Measurements from ENCODE around the gene CD48.

Gene CD48

DNA sequence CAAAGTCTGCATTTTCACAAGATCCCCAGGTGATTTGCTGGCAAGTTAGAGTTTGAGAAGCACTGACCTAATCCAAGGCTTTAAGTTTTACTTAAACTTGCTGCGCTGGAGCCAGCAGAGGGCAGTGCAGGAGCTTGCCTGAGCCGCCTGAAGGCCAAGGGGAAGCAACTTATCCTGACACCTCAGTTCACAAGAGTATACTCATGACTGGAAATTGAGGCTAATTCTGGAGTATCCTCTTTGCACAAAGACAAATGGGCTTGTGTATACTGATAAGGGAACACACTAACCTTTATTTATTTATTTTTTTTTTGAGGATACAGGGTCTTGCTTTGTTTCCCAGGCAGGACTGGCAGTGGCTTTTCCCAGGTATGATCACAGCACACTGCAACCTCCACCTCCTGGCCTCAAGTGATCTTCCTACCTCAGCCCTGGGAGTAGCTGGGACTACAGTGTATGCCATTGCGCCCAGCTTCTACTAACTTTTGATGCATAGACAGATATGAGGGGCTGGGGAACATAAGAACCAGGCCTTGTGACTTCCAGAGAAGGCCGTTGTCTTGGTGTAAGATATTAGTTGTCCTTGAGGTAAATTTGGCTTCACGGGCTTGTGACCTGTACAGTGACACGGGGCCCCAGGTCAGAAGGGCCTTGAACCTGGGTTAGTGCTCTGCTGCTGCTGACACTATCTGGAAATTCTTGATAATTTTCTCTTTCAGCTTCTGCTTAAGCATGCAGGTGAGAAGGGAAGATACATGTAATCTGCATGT lies 35.8 kb downstream of the CD48 start:
- DNase-seq (ENCODE audit: low read depth): peak; percentile 70

DNA sequence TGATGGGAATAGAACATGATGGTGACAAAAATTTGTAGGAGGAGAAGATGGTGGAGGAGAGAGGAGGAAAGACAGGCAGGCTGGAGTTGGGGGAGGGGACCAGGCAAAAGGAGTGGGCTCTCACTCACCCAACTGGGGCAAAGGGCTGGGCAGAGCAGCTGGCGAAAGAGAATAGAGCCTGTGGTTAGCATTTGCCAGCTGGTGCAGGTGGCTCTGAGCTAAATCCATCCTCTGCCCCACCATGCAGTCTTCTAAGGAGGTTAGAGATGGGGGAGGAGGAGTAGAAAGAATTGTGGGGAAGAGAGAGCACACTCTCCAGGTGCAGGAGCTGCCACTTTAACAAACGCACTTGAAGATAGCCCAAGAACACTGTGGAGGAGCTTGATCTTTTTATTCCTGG lies 37.2 kb downstream of the CD48 start:
- no peak for DNase-seq (ENCODE audit: low read depth)

DNA sequence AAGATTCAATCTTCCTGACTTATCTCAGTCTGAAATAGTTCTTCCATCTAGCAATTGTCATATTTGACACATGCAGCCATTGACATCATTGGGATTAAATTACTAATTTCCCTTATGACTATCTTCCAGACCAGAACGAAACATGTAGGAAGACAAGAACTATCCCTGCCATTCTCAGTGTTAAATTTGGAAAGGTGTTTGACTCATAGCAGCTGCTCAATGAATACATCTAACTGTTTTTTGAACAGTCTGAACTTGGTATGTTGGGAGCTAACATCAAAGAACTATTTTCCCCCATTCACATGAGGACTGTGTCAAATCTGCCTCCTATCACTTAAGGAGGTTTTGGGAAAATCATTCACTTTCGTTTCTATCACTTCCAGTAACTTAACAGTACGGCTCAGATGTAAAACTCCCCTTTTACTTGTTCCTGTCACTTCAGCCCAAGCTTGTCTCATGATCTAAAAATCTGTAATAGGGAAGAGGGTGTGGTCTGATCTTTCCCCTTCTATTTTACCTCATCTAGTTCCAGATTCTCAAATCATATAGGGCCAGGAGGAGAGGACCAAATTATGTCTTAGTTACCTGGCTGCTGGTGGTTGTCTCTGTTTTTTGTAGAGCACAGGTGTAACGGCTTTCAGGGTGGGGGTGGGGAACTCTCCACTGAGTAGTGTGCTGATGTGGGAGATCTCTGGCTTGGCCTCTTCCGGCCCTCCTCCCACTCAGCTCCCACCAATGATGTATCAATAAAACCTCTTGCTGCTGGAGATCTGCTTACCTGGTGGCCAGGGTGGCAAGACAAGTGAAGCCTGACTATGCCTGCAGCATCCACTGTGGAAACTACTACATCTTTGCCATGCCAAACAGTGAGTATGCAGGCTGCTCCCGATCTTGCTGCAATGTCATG lies 38.6 kb downstream of the CD48 start:
- no peak for DNase-seq (ENCODE audit: low read depth)

DNA sequence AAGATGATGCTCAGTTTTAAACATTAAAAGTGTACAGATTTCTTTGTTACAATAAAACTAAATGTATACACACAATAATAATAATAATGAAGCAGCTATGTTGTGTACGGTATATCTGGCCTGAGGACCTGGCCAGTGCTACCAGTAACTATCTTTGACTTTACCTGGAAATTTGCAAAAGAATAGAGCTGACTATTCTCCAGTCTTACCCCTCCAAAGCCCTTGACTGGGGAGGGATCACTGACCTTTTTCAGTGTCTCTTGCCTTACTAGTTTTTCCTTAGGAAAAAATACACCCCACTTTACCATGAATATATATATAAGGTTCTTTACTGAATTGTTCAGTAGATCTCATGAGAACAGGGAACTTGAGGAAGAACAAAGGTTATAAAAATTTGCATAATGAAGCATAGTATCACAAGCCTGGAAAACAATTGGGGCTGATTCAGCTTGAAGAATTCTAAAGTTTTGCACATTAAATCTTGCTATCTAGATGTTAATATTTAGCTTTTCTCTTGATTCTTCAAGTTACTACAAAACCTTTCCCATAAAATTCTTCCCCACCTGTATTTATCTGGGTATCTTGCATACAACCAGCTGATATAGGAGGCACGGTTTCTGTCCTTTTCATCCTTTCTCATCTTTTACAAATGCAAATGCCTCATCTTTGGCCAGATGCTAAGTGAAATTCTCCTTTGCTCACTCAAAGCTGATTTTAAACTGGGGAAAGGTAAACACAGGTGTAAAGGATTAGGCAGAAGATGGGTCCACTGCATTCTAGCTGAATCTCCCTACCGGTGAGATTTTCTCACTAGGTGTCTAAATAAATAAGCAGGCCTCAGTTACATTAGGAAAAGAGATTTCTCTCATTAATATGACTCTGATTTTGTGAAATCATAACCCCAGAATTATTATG lies 39.8 kb downstream of the CD48 start:
- DNase-seq (ENCODE audit: low read depth): no peak

DNA sequence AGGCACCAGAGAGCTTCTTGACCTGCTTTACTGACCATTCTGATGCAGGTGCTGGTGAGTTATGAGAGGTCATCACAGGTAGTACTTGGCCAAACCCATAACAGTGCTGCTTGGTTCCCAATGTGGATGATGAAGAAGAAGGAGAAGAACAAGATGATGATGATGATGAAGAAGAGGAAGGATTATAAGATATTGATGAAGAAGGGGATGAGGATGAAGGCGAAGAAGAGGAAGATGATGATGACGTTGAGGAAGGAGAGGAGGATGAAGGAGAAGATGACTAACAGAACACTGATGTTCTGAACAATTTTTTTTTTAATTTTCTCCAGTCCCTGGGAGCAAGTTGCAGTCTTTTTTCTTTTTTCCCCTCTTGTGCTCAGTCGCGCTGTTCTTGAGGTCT lies 40.9 kb downstream of the CD48 start:
- no peak for DNase-seq (ENCODE audit: low read depth)

DNA sequence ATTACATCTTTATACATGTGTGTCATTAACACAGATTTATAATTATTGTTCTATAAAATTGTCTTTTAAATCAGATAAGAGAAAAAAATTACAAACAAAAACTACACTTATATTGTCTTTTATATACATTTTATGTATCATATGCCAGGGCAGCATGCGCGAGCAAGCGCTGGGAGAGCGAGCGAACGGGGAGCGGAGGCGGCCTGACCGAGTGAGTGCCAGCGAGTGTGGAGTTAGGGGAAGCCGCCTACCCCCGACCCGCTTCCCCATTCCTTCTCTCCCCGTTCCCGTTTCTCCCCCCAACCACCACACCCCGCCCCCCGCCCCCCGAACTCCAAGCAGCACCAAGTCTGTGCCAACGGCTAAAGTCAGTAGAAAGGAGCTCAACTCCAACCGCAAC lies 41.8 kb downstream of the CD48 start:
- DNase-seq (ENCODE audit: low read depth): no peak

DNA sequence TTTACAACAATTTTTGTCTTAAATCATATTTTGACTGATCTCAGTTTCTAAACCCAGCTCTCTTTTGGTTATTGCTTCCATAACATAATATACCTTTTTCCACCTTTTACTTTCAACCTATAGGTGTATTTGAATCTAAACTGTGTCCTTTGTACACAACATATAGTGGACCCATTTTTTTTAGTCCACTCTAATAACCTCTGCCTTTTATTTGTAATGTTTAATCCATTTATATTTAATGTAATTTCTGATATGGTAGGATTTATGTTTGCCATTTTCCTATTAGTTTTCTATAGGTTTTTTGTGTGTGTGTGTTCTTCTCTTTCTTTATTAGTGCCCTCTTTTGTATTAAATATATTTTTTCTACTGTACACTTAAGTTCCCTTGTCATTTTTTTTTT lies 42.3 kb downstream of the CD48 start:
- no peak for DNase-seq (ENCODE audit: low read depth)

DNA sequence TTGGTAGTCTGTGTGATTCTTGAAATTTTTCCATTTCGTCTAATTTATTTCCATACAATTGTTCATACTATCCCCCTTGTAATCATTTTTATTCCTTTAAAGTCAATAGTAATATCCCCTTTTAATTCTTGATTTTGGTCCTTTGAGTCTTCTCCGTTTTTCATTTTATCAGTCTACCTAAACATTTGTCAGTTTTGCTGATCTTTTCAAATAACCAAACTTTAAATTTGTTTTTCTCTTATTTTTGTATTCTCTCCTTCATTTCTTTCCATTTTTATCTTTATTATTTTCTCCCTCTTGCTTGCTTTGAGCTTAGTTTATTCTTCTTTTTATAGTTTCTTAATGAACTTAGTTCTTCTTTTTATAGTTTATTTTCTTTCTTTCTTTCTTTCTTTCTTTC lies 43.7 kb downstream of the CD48 start:
- no peak for DNase-seq (ENCODE audit: low read depth)

DNA sequence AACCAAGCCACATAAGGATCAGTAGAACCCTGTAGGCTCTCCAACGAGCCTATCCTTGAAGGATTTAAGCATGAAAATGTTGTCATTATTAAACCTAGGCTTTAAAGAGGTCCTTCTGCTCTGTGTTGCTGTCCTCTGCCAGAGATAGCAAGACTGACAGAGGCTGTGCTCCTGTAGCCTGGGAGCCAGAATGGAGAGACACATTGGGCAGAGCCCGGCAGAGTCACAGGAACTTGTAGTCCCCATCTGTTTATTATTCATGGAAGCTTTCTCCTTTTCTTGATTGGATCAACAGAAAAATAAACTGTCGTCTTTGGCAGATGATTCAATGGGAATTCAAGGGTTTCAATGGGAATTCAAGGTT lies 45.6 kb downstream of the CD48 start:
- DNase-seq (ENCODE audit: low read depth): no peak

DNA sequence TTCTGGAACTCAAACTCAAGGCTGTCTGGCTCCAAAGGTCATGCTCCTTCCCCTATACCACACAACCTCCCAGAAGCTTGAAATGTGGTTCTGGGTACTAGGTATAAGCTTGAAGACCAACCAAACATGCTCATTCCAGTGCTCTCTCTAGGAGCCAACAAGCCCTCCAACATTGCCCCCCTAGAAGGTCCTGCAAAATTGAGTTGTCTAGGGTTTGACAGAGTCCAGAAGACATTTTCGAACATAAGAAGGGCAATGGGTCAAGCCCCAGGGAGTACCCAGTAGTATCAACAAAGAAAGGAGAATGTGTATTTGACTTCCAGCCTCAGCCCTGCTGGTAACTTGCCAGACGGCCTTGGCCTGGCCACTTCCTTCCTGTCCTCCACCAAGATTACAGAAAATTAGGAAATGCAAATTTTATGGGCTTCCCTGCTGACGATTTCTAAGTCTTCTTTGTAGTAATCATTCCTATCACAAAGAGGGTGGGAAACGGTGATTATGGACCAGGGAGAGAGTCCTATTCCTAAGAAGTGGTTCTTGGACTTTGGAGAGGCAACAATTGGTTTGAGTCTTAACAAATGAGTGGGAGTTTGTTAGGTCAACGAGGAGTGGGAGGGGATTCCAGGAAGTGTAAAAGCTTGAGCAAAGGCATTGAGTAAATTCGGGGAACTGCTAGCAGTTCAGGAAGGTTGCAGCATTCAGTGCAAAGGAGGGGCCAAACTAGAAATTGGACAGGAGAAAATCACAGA lies 46.1 kb downstream of the CD48 start:
- DNase-seq (ENCODE audit: low read depth): peak; percentile 31

DNA sequence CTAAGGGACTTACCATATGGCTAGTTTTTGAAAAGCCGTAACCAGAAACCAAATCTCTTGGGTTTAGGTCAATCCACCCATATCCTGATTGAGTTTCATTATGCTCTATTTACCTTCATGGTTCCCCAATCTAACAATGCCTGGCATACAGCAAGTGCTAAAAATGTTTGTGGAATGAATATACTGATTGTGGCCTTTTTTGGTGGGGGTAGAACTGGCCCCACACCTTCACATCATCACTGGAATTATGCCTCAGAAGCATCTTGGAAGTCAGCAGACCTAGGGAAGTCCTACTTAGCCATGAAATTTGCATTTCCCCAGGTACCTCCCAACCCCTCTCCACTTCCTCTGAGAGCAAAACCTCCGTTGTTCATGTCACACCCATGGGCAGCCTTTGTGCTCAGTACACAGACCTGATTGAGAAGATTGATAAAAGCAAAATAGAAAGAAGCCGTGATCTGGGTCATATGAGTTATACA lies 47.0 kb downstream of the CD48 start:
- DNase-seq (ENCODE audit: low read depth): no peak

DNA sequence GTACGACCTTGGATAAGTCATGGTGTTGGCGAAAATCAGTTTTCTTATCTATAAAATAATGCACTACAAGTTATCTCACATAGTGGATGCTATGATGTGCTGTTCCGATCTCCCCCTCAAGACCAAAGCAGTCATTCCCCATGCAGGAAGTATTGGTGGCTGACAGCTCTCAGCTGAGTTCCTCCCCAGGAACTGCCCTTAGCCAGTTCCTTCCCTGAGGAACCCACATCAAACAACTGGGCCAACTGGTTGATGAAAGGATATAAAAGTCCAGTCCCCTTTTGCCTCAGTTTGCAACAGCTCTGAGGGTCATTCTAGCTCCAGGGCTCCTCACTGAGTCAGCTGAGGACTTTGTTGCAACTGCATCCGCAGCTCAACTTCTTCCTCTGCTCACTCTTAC lies 48.7 kb downstream of the CD48 start:
- DNase-seq (ENCODE audit: low read depth): no peak

DNA sequence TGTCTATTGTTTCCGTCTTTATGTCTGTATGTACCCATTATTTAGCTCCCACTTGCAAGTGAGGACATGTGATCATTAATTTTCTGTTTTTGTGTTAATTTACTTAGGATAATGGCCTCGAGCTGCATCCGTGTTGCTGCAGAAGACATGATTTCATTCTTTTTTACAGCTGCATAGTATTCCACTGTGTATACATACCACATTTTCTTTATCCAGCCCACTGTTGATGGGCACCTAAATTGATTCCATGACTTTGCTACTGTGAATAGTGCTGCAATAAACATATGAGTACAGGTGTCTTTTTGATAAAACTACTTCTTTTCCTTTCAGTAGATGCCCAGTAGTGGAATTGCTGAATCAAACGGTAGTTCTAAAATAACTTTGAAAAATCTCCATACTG lies 52.1 kb downstream of the CD48 start:
- no peak for DNase-seq (ENCODE audit: low read depth)

DNA sequence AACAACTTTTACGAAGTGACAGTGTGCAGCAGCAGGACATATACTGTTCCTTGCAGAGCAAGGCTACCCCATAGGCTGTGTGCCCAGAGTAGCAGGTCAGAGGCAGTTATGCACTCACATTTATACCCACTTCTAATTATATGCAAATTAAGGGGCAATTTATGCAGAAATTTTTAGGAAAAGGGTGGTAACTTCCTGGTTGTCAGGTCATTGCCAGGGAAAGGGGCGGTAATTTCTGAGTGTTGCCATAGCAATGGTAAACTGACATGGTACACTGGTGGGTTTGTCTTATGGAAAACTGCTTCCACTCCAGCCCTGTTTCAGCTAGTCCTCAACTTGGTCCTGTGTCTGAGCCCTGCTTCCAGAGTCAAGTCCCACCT lies 52.8 kb downstream of the CD48 start:
- no peak for DNase-seq (ENCODE audit: low read depth)

DNA sequence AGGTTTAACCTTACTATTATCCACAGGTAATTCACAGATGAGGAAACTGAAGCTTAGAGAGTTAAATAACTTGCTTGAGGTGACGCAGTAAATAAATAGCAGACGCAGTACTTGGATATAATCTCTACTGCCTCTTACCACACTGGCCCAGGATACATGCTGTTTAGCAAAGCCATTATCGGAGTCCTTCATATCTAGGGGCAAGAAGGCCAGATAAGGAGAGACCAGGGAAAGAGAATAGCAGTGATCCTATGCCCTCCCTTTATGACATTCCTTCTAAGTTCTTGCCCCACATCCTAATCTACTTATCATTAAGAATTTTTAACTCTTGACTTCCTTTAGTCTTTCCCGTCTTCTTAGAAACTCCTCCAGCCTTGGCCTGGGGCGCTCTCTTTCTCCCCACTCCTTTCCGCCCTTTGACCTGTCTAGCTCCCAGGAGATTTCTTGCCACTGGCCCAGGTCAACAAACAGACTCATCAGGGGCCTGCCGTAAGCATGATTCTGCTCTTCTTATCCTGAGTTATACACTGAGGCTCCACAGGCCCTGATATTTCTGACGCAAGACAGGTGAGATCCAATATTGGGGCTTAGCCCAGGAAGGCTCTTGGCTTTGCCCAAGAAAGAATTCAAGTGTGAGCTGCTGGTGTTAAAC lies 53.3 kb downstream of the CD48 start:
- DNase-seq (ENCODE audit: low read depth): no peak

DNA sequence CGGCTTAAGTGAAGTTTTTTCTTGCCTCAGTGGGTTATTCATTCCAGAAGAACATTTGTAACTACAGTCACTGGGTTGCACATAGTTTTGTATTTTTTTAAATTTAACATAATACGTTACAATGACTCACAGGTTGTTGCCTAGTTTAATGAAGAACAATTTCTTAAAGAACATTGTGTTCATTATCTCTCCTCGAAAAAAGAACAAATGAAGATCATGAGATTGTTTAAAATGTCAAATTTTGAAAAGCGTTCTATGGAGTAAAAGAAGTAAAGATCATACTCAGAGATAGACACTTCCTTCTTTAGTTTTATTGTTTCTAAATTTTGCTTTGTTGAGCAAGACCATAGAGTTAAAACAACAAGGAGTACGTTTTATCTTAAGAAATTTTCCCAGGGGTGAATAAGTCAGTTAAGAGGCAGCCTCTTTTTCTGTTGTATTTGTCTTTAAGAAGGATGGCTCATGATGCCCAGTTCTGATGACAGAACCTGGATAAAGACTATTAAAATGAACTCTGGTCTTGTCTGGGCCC lies 54.3 kb downstream of the CD48 start:
- peak; percentile 76 for DNase-seq (ENCODE audit: low read depth)

DNA sequence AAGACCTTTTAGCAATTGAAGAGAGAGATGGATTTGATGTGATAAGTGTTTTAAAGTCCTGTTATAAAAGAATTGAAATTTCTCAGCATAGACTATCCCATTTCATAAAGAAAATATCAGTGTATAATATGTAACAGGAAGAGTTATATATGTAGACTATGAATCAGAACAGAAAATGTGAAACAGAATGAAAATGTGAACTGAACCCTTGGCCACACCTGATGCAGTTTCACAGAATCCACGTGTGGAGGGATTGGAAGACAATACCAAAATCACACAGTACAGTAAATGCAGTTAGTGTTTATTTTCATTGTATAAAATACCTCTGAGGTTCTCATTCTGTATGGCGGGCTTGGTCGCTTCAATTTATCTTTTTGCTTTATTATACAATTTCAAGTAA lies 54.9 kb downstream of the CD48 start:
- DNase-seq (ENCODE audit: low read depth): no peak

DNA sequence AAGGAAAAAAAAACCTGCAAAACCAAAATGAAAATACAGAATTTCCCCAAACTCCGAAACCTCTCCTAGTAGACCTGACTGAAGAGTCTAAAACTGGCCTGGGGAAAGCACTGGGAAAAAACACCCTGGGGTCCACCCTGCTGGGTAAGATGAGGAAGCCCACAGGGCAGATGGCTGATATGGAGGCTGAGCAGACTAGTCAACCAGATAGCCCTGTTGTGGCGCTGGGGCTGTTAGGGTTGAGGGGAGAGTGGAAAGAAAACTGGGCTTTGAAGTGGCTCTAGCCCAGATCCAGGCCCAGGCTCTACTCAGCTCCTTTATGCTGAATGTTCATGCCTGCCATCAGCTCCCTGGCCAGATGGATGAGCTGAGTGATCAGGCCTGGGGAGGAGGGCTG lies 58.0 kb downstream of the CD48 start:
- no peak for DNase-seq (ENCODE audit: low read depth)

DNA sequence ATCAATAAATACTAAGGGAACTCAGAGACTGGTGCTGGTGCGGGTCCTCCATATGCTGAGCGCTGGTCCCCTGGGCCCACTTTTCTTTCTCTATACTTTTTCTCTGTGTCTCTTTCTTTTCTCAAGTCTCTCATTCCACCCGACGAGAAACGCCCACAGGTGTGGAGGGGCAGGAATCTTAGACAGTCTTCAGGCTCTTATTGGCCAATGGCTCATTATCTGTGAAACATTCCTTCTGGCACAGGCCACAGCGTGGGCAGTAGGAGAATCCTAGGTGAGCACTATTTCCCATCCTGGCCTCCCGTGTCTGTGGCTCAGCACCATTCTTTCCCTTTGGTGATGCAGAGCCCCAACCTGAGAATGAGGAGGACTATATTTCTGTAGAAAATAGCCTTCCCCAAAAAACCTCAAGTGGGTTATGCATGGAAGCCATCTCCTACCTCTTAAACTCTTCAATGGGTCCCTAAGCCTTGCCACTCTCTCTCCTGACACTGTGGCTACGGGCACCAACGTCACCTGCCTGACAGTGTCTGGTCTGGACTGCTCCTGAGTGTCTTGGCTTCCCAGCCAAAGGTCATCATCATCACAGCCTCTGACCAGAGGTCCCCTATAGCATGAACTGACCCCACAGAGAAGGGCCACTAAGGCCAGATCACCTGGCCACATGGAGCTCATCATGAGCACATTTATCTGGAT lies 58.5 kb downstream of the CD48 start:
- DNase-seq (ENCODE audit: low read depth): no peak

DNA sequence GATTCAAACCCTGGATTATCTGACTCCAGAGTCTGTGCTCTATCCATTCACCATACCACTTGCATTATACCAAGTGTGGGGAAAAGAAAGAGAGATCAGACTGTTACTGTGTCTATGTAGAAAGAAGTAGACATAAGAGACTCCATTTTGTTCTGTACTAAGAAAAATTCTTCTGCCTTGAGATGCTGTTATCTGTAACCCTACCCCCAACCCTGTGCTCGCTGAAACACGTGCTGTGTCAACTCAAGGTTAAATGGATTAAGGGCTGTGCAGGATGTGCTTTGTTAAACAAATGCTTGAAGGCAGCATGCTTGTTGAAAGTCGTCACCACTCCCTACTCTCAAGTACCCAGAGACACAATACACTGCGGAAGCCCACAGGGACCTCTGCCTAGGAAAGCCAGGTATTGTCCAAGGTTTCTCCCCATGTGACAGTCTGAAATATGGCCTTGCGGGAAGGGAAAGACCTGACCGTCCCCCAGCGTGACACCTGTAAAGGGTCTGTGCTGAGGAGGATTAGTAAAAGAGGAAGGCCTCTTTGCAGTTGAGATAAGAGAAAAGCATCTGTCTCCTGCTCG lies 59.5 kb downstream of the CD48 start:
- DNase-seq (ENCODE audit: low read depth): peak; percentile 82

Measured in iris pigment epithelial cell (primary cell).